ENCODE results near the gene KIF26B. TPM values are rescaled to one million over a fixed set of nuclear protein-coding genes. Genes with fewer than 3 reads are reported as not detected.

KIF26B gene
- total RNA-seq, 2 donors from 2014 or later = not detected

GRCh38 chr1:245370175-245370825, 215.5 kb downstream of the KIF26B start:
- Mint-ChIP-seq H3K4me3 (no peak overlapping the region), H3K27ac (no peak overlapping the region), H3K27me3 (peaks cover 7% of the 10 kb centered on the region), H3K9me3 (no peaks in the 10 kb centered on the region), H3K4me1 (no peaks in the 10 kb centered on the region), H3K36me3 (ENCODE audit: low read depth) (no peaks in the 10 kb centered on the region)
- no peak for ATAC-seq (replicated peaks)

DNA sequence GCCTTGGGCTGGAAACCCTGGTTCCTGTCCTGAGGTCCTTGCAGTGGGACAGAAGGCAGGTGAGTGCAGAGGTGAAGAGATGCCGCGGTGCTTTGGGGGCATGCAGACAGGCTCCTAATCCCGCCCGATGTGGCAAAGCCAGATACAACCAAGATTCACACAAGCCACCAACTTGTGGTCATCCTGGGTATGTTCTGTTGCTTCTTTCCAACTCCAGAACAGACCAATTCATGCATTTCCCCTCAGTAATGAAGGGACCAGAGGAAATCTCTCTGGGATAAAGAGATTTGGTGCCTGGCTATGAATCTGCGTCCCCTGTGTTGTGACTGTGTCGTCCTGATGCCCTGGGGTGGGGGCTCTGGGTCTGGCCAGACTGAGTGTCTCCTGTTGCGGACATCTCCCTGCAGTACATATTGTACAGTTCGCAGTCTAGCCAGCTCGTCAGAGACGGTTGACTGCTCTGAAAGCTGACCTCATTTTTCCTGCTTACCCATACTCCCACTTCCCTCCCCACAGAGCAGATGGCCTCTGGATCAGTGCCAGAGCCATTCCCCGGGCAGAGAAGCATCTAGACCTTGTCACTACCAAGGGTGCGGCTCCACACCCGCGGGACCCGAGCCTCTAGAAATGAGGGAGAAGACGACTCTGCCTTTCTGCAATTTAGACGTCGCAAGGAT, 216.3 kb downstream of the KIF26B start:
- Mint-ChIP-seq H3K4me1 (no peaks in the 10 kb centered on the region), H3K4me3 (no peak overlapping the region), H3K9me3 (no peaks in the 10 kb centered on the region), H3K27me3 (peaks cover 7% of the 10 kb centered on the region), H3K36me3 (ENCODE audit: low read depth) (no peaks in the 10 kb centered on the region), H3K27ac (no peak overlapping the region)
- no peak for ATAC-seq (replicated peaks)

DNA sequence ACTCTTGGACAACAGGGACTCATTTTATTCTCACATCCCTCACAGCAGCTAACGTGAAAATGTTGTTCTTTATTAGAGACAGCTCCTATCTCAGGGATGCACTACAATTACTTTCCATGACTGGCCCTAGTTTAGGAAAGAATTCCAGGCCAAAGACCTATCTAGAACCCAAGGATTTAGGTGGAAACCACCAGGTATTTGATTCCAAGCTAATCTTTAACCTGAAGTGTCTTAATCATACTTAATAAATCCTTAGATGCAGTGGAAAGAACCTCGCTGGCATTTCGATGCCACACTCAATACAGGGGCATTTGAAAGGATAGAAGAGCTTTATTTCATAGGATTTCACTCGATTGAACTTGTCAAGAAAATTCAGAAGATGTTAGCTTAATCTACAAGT, 218.3 kb downstream of the KIF26B start:
- no peaks in the 10 kb centered on the region for H3K9me3 Mint-ChIP-seq
- peaks cover 4% of the 10 kb centered on the region for H3K4me1 Mint-ChIP-seq
- peaks cover 7% of the 10 kb centered on the region for H3K27me3 Mint-ChIP-seq
- H3K36me3 Mint-ChIP-seq (ENCODE audit: low read depth) = no peaks in the 10 kb centered on the region
- H3K27ac Mint-ChIP-seq = no peak overlapping the region
- no peak overlapping the region for H3K4me3 Mint-ChIP-seq
- ATAC-seq (replicated peaks) = no peak

- Mint-ChIP-seq H3K36me3 (ENCODE audit: low read depth) (no peaks in the 10 kb centered on the region), H3K9me3 (no peaks in the 10 kb centered on the region), H3K4me1 (peaks cover 4% of the 10 kb centered on the region), H3K27me3 (peaks cover 7% of the 10 kb centered on the region), H3K27ac (no peak overlapping the region), H3K4me3 (no peak overlapping the region)
- no peak for ATAC-seq (replicated peaks)
Observed at GRCh38 chr1:245375789-245376460, 221.1 kb downstream of the KIF26B start.

GRCh38 chr1:245377854-245378253, 223.1 kb downstream of the KIF26B start:
- H3K36me3 Mint-ChIP-seq (ENCODE audit: low read depth) = no peaks in the 10 kb centered on the region
- no peak overlapping the region for H3K27ac Mint-ChIP-seq
- H3K4me1 Mint-ChIP-seq = peaks cover 4% of the 10 kb centered on the region
- H3K27me3 Mint-ChIP-seq = peaks cover 7% of the 10 kb centered on the region
- H3K9me3 Mint-ChIP-seq = no peaks in the 10 kb centered on the region
- no peak overlapping the region for H3K4me3 Mint-ChIP-seq
- peak; percentile 43 for ATAC-seq (replicated peaks)

DNA sequence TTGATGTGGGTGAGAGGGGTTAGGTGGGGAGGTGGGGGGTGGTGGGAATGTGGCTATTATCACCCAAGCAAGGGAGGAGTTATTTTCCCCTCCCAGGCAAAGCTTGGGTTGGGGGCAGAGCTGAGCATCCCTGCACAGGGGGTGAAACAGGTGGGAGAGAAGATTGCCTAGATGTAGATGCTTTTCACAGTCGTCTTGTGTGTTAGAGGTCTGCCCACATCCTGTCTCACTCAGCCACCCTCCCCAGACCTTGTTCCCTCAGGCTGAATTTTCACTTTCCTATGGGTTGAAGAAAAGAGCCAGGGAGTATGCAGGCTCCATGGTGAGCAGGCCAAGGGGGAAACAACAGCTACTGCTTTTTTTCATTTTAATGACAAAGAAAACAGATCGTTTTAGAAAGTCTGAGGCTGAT, 223.5 kb downstream of the KIF26B start:
- Mint-ChIP-seq H3K4me3 (no peak overlapping the region), H3K36me3 (ENCODE audit: low read depth) (no peaks in the 10 kb centered on the region), H3K27ac (no peak overlapping the region)

GRCh38 chr1:245378745-245379144, 224.0 kb downstream of the KIF26B start:
- H3K36me3 Mint-ChIP-seq (ENCODE audit: low read depth) = no peaks in the 10 kb centered on the region
- no peak overlapping the region for H3K4me3 Mint-ChIP-seq
- H3K27me3 Mint-ChIP-seq = peaks cover 7% of the 10 kb centered on the region
- no peak overlapping the region for H3K27ac Mint-ChIP-seq
- no peaks in the 10 kb centered on the region for H3K9me3 Mint-ChIP-seq
- ATAC-seq (replicated peaks) = no peak
- peaks cover 4% of the 10 kb centered on the region for H3K4me1 Mint-ChIP-seq

More for the DNA sequence above, 223.5 kb downstream of the KIF26B start:
- Mint-ChIP-seq H3K4me1 (peaks cover 4% of the 10 kb centered on the region), H3K27me3 (peaks cover 7% of the 10 kb centered on the region), H3K9me3 (no peaks in the 10 kb centered on the region)
- ATAC-seq (replicated peaks) = peak; percentile 64

DNA sequence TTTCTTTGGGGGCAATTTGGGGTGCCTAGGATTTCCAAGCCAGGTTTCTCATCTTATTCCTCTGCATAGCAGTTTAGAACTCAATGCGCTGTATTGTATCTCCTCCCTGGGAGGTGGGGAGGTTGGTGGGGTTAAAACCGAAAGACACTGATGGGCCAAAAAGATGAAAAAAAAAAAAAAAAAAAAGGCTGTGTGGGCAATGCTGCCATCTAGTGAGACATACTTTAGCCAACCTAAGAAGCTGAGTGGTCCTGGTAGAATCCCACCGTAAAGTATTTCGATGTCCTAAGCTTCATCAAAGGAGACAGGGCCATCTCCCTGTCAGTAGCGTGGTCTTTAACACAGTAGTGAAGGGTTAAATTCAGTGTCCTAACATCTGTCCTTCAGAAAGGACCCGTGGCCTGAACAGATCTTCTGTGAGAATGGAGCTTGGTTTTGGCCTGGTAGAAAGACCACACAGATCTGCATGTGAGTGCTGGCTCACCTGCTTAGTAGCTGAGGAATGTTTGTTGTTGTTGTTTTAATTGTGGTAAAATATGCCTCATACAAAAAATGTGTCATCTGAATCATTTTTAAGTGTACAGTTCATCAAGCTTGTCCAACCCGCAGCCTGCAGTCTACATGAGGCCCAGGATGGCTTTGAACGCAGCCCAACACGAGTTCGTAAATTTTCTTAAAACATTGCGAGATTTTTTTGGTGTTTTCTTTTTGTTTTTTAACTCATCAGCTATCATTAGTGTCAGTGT, 226.2 kb downstream of the KIF26B start:
- Mint-ChIP-seq H3K36me3 (ENCODE audit: low read depth) (no peaks in the 10 kb centered on the region), H3K4me1 (peaks cover 4% of the 10 kb centered on the region), H3K27me3 (peaks cover 4% of the 10 kb centered on the region), H3K27ac (no peak overlapping the region), H3K4me3 (no peak overlapping the region), H3K9me3 (no peaks in the 10 kb centered on the region)
- ATAC-seq (replicated peaks) = no peak

- H3K27me3 Mint-ChIP-seq = peaks cover 4% of the 10 kb centered on the region
- H3K36me3 Mint-ChIP-seq (ENCODE audit: low read depth) = no peaks in the 10 kb centered on the region
- H3K4me1 Mint-ChIP-seq = no peaks in the 10 kb centered on the region
- no peaks in the 10 kb centered on the region for H3K9me3 Mint-ChIP-seq
- no peak overlapping the region for H3K27ac Mint-ChIP-seq
- H3K4me3 Mint-ChIP-seq = no peak overlapping the region
- no peak for ATAC-seq (replicated peaks)
Observed at GRCh38 chr1:245382981-245383380, 228.2 kb downstream of the KIF26B start.

GRCh38 chr1:245383396-245384330, 228.9 kb downstream of the KIF26B start:
- Mint-ChIP-seq H3K4me3 (no peak overlapping the region), H3K36me3 (ENCODE audit: low read depth) (no peaks in the 10 kb centered on the region), H3K27ac (no peak overlapping the region), H3K9me3 (no peaks in the 10 kb centered on the region), H3K4me1 (no peaks in the 10 kb centered on the region), H3K27me3 (peaks cover 4% of the 10 kb centered on the region)
- ATAC-seq (replicated peaks) = no peak

- Mint-ChIP-seq H3K9me3 (no peaks in the 10 kb centered on the region), H3K4me3 (no peak overlapping the region), H3K4me1 (no peaks in the 10 kb centered on the region), H3K27me3 (peaks cover 4% of the 10 kb centered on the region), H3K27ac (no peak overlapping the region), H3K36me3 (ENCODE audit: low read depth) (no peaks in the 10 kb centered on the region)
- no peak for ATAC-seq (replicated peaks)
Observed at GRCh38 chr1:245386297-245386971, 231.6 kb downstream of the KIF26B start.

DNA sequence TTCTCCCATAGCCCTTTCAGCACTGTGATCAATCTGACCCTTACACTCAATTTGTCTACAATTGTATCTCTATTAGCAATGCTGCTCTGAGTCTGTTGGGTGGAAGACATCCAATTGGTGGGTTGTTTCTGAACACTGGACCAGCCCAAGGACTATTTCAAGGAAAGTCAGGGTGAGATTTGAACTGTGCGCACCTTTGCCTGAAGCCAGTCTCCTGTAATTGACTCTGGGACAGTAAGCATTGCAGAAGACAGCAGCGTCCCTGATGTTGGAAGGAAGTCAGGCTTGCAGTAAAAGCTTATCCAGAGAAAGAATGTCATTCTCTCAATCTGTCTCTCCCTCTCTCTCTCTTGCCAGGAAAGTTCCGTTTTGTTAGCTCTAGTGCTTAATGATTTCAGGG, 233.9 kb downstream of the KIF26B start:
- H3K36me3 Mint-ChIP-seq (ENCODE audit: low read depth) = no peaks in the 10 kb centered on the region
- no peak for ATAC-seq (replicated peaks)
- no peak overlapping the region for H3K4me3 Mint-ChIP-seq

GRCh38 chr1:245389873-245390272, 235.1 kb downstream of the KIF26B start:
- ATAC-seq (replicated peaks) = no peak
- Mint-ChIP-seq H3K27me3 (peaks cover 4% of the 10 kb centered on the region), H3K27ac (no peak overlapping the region), H3K9me3 (no peaks in the 10 kb centered on the region), H3K4me1 (no peaks in the 10 kb centered on the region), H3K36me3 (ENCODE audit: low read depth) (no peaks in the 10 kb centered on the region), H3K4me3 (no peak overlapping the region)

More for the DNA sequence above, 233.9 kb downstream of the KIF26B start:
- H3K27me3 Mint-ChIP-seq = peaks cover 4% of the 10 kb centered on the region
- H3K4me1 Mint-ChIP-seq = no peaks in the 10 kb centered on the region
- H3K27ac Mint-ChIP-seq = no peak overlapping the region
- no peaks in the 10 kb centered on the region for H3K9me3 Mint-ChIP-seq

Data from activated T-helper 17 cell treated with anti-CD3 and anti-CD28 coated beads, Interleukin-2, amount 50 U/mL, for 72 hours (primary cell).